NCI-H2029 (cell line): ENCODE results near the gene PANK2.
A peak's percentile ranks its signal among the peaks of the same experiment; 100 is the strongest.
"Not testable (repeated sequence)": the region's sequence is repeated elsewhere in the genome, so short reads cannot be mapped to it uniquely, and the experiment has no call there.

Source experiments
- DNase-seq: peaks from one replicate; lab custom pipeline; 2025; lab: John Stamatoyannopoulos, UW

PANK2 gene

GRCh38 chr20:3888622-3889488, at the start of gene PANK2:
PANK2 (plus strand) TSS chr20:3889387.
- DNase-seq, result peak; percentile 98

- not testable (repeated sequence) for DNase-seq
These were observed 49.0 kb upstream of the PANK2 start for GRCh38 chr20:3840201-3840600.

- no peak for DNase-seq
These were observed 46.7 kb upstream of the PANK2 start for GRCh38 chr20:3842348-3842930.

- no peak for DNase-seq
These were observed 45.7 kb upstream of the PANK2 start for GRCh38 chr20:3843490-3843889.

GRCh38 chr20:3843990-3844619, 45.1 kb upstream of the PANK2 start:
- not testable (repeated sequence) for DNase-seq

- no peak for DNase-seq
These were observed 42.8 kb upstream of the PANK2 start for GRCh38 chr20:3846378-3846739.

GRCh38 chr20:3846740-3847428, 42.3 kb upstream of the PANK2 start, which contains the start of gene MAVS:
MAVS (plus strand) TSS chr20:3846834; CDS start chr20:3854625, 7,791 bp downstream.
- DNase-seq, result peak; percentile 73

GRCh38 chr20:3847429-3847940, 41.7 kb upstream of the PANK2 start:
- no peak for DNase-seq

- no peak for DNase-seq
These were observed 40.6 kb upstream of the PANK2 start for GRCh38 chr20:3848565-3848964.

GRCh38 chr20:3854462-3854871, 34.7 kb upstream of the PANK2 start:
- no peak for DNase-seq

GRCh38 chr20:3857405-3857804, 31.8 kb upstream of the PANK2 start:
- DNase-seq, result peak; percentile 91

- no peak for DNase-seq
These were observed 30.5 kb upstream of the PANK2 start for GRCh38 chr20:3858689-3859088.

GRCh38 chr20:3861191-3861590, 28.0 kb upstream of the PANK2 start:
- DNase-seq, result no peak

GRCh38 chr20:3862333-3862732, 26.9 kb upstream of the PANK2 start:
- DNase-seq, result no peak

GRCh38 chr20:3863317-3863716, 25.9 kb upstream of the PANK2 start:
- DNase-seq, result no peak

- DNase-seq, result no peak
These were observed 24.7 kb upstream of the PANK2 start for GRCh38 chr20:3864518-3864917.

- DNase-seq, result no peak
These were observed 23.9 kb upstream of the PANK2 start for GRCh38 chr20:3865152-3865886.

- DNase-seq, result no peak
These were observed 23.2 kb upstream of the PANK2 start for GRCh38 chr20:3865887-3866407.

GRCh38 chr20:3866464-3866863, 22.7 kb upstream of the PANK2 start:
- no peak for DNase-seq

GRCh38 chr20:3867802-3868201, 21.4 kb upstream of the PANK2 start:
- no peak for DNase-seq
